ENCODE measurements around the gene MTG1.

- TF ChIP-seq CTCF (IDR thresholded peaks at IDR 0.05; ENCODE audit: low read depth, low read length) (no peak), EZH2phosphoT487 (IDR thresholded peaks at IDR 0.05; ENCODE audit: low read depth) (no peak)
Observed at GRCh38 chr10:133441780-133442179, 47.8 kb downstream of the MTG1 start.
